Parathyroid adenoma (tissue), 2 donors: ENCODE data around the gene JOSD1.
A peak's percentile ranks its signal among the peaks of the same experiment; 100 is the strongest.

Source experiments
- H2AFZ ChIP-seq: fragments of 300-600 bp; sonication (generic); one replicate; pipeline ENCODE4 v1.7.0; 2017; ENCODE audit warnings: antibody characterized with exemption, mild to moderate bottlenecking
- H3K27ac ChIP-seq: fragments of 300-600 bp; sonication (generic); one replicate; pipeline ENCODE4 v1.7.0; 2017
- H3K27me3 ChIP-seq: fragments of 300-600 bp; sonication (generic); one replicate; pipeline ENCODE4 v1.7.0; 2017; ENCODE audit warnings: low read length; ENCODE audit not compliant: control insufficient read depth, insufficient read depth
- H3K36me3 ChIP-seq: fragments of 300-600 bp; sonication (generic); one replicate; pipeline ENCODE4 v1.7.0; 2017; ENCODE audit warnings: low read length; ENCODE audit not compliant: control insufficient read depth, insufficient read depth
- H3K4me1 ChIP-seq: fragments of 300-600 bp; sonication (generic); one replicate; pipeline ENCODE4 v1.7.0; 2017; ENCODE audit warnings: control low read depth
- H3K4me2 ChIP-seq: fragments of 300-600 bp; sonication (generic); one replicate; pipeline ENCODE4 v1.7.0; 2017; ENCODE audit warnings: low read length
- H3K4me3 ChIP-seq: fragments of 300-600 bp; sonication (generic); one replicate; pipeline ENCODE4 v1.7.0; 2017; ENCODE audit warnings: low read depth, low read length
- H3K79me2 ChIP-seq: fragments of 300-600 bp; sonication (generic); one replicate; pipeline ENCODE4 v1.7.0; 2017; ENCODE audit warnings: control low read depth
- H3K9ac ChIP-seq: fragments of 300-600 bp; sonication (generic); one replicate; pipeline ENCODE4 v1.7.0; 2017; ENCODE audit warnings: mild to moderate bottlenecking
- H3K9me3 ChIP-seq: fragments of 300-600 bp; sonication (generic); one replicate; pipeline ENCODE4 v1.7.0; 2017; ENCODE audit warnings: low read length; ENCODE audit not compliant: control insufficient read depth
- TF ChIP-seq, protein P1 (sequence below): fragments of 300-600 bp; sonication (generic); IDR thresholded peaks from one replicate; pipeline ENCODE4 v1.7.0; 2017; ENCODE audit warnings: antibody characterized with exemption, mild to moderate bottlenecking
- donor health status: primary hyperparathyroidism.

Gene JOSD1

DNA sequence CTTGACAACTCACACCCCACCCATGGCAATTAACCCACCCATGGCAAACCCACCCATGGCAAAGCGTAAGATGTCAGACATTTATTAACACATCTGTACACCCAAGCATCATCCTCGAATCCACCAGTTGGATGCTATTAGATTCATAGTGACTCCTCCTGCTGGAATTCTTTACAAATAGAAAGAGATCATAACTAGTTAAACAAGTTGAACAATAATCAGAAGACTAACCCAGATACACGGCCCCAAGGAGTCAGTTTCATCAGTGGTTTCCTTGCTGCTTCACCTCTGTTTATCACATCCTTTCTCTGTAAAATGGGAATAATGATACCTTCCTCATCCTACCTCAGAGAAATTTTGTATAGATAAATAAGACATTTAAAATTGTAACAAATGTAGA, 10.1 kb upstream of the JOSD1 start:
- H3K9me3 ChIP-seq = no peaks in the 10 kb centered on the region
- H3K9ac ChIP-seq = no peak overlapping the region
- H3K27me3 ChIP-seq = no peaks in the 10 kb centered on the region
- H3K36me3 ChIP-seq = no peaks in the 10 kb centered on the region
- no peak overlapping the region for H3K4me2 ChIP-seq
- TF ChIP-seq, protein P1, sequence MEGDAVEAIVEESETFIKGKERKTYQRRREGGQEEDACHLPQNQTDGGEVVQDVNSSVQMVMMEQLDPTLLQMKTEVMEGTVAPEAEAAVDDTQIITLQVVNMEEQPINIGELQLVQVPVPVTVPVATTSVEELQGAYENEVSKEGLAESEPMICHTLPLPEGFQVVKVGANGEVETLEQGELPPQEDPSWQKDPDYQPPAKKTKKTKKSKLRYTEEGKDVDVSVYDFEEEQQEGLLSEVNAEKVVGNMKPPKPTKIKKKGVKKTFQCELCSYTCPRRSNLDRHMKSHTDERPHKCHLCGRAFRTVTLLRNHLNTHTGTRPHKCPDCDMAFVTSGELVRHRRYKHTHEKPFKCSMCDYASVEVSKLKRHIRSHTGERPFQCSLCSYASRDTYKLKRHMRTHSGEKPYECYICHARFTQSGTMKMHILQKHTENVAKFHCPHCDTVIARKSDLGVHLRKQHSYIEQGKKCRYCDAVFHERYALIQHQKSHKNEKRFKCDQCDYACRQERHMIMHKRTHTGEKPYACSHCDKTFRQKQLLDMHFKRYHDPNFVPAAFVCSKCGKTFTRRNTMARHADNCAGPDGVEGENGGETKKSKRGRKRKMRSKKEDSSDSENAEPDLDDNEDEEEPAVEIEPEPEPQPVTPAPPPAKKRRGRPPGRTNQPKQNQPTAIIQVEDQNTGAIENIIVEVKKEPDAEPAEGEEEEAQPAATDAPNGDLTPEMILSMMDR = no peak
- H3K4me3 ChIP-seq = no peak overlapping the region
- peaks cover 27% of the 10 kb centered on the region for H3K79me2 ChIP-seq
- H3K27ac ChIP-seq = no peak overlapping the region
- H3K4me1 ChIP-seq = peaks cover 2% of the 10 kb centered on the region
- no peak overlapping the region for H2AFZ ChIP-seq

DNA sequence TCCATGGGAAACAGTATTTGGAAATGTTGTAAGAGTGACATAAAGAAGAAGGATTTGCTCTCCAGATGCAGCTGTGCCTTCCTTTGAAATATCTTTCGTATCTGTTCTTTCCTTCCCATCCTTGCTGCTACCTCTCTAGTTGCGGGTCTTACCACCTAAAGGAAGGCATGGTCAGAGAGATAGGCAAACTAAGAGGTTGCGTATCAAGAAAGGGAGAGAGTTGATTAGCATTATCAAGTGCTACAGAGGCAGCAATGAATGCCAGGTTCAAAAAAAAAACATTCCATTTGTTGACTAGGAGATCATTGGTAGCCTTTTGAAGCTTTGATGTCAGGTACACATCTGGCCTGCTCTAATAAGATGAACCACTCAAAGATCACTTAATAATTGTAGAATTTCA, 9.6 kb upstream of the JOSD1 start:
- Histone ChIP-seq H3K79me2 (peaks cover 27% of the 10 kb centered on the region), H3K27me3 (no peaks in the 10 kb centered on the region), H3K9ac (no peak overlapping the region), H3K9me3 (no peaks in the 10 kb centered on the region), H3K4me1 (peaks cover 2% of the 10 kb centered on the region), H3K4me3 (no peak overlapping the region), H3K27ac (no peak overlapping the region), H2AFZ (no peak overlapping the region), H3K36me3 (no peaks in the 10 kb centered on the region), H3K4me2 (no peak overlapping the region)
- TF ChIP-seq, protein P1 = no peak

DNA sequence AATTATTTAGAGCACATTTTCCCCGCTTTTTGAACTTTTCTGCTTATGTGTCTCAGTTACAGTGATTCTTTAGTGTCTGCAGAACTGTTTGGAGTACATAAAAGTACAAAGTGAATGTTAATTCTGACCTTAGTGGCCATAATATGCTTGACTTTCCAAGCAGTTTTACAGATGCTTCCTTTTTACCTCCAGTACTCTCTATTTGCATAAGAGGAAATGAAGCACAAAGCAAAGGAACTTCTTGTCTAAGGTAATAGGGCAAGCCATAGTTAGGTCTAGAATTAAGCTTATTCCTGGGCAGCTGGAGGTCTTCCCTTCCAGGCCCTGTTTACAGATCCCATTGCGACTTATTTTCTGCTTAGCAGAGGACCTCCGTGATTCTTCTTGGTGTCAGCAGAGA, 8.6 kb upstream of the JOSD1 start:
- peaks cover 27% of the 10 kb centered on the region for H3K79me2 ChIP-seq
- no peak overlapping the region for H3K4me3 ChIP-seq
- H2AFZ ChIP-seq = no peak overlapping the region
- no peak overlapping the region for H3K27ac ChIP-seq
- H3K36me3 ChIP-seq = no peaks in the 10 kb centered on the region
- TF ChIP-seq, protein P1 = no peak
- H3K4me2 ChIP-seq = no peak overlapping the region
- no peaks in the 10 kb centered on the region for H3K9me3 ChIP-seq
- H3K27me3 ChIP-seq = no peaks in the 10 kb centered on the region
- no peak overlapping the region for H3K9ac ChIP-seq
- H3K4me1 ChIP-seq = peaks cover 5% of the 10 kb centered on the region

DNA sequence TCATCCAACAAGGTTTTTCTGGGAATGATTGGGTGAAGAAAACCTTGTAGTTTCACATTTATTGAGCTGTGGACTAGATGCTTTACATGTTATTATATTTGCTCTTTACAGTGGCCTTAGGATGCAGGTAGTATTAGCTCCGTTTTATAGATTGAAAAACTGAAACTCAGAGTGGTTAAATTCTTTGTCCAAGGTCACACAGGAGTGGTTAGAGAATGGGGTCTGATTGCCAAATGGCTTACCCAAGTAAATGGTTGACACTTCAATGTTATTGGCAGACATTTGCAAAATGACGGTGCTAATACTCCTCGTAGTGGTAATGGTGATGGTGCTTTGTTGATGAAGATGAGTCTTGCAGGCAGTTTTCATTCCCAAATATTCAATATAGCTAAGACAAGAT, 7.2 kb upstream of the JOSD1 start:
- TF ChIP-seq, protein P1 = no peak
- Histone ChIP-seq H3K4me3 (no peak overlapping the region), H3K79me2 (peaks cover 25% of the 10 kb centered on the region), H3K9ac (no peak overlapping the region), H3K27ac (no peak overlapping the region), H3K36me3 (no peaks in the 10 kb centered on the region), H3K27me3 (no peaks in the 10 kb centered on the region), H3K4me2 (no peak overlapping the region), H3K9me3 (no peaks in the 10 kb centered on the region), H2AFZ (no peak overlapping the region), H3K4me1 (peaks cover 5% of the 10 kb centered on the region)

DNA sequence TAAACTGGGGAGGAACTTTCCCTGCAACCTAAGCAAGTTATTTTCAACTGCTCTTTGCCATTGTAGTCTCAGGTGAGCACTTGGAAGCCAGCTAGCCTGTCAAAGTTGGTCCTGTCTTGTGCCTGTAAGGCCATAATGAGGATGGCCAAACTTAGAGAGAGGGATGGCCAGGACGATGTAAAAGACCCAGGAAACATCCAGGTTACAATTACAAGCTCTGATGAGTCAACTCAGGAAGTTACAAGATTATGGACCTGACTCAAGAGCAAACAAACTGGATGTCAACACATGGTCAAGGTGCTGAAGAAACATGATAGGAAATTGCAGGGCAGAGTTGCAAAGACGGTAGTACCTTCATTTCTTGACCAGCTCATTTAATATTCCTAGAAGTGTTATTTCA, 6.6 kb upstream of the JOSD1 start:
- Histone ChIP-seq H3K27ac (no peak overlapping the region), H3K36me3 (no peaks in the 10 kb centered on the region)

More for the DNA sequence above, 6.6 kb upstream of the JOSD1 start:
- no peaks in the 10 kb centered on the region for H3K9me3 ChIP-seq
- TF ChIP-seq, protein P1 = no peak
- H3K4me2 ChIP-seq = peak overlapping the region; percentile 74
- no peak overlapping the region for H2AFZ ChIP-seq
- H3K4me1 ChIP-seq = peaks cover 5% of the 10 kb centered on the region
- H3K4me3 ChIP-seq = peak overlapping the region; percentile 73
- no peak overlapping the region for H3K9ac ChIP-seq
- H3K27me3 ChIP-seq = no peaks in the 10 kb centered on the region
- peaks cover 25% of the 10 kb centered on the region for H3K79me2 ChIP-seq
